Measurements from ENCODE around the gene ZNF256. TPM values are rescaled to one million over a fixed set of nuclear protein-coding genes. Genes with fewer than 3 reads are reported as not detected.

ZNF256 gene
- 1.5 and 2.9 TPM in 2 replicates for total RNA-seq

- peak within 1 kb of the TSS; percentile 93 for H3K4me3 ChIP-seq (ENCODE audit: low read depth, low read length)
- peak; percentile 54 for DNase-seq (ENCODE audit: low read depth)
- peak; percentile 65 for TF ChIP-seq CTCF (conservative IDR thresholded peaks at IDR 0.05; ENCODE audit: low read depth, low read length)
These were observed at the start of gene ZNF256 for GRCh38 chr19:57947419-57948134. Gene ZNF256, minus strand, starts transcription at chr19:57947706. Its CDS starts 232 bp downstream, at chr19:57947474.

DNA sequence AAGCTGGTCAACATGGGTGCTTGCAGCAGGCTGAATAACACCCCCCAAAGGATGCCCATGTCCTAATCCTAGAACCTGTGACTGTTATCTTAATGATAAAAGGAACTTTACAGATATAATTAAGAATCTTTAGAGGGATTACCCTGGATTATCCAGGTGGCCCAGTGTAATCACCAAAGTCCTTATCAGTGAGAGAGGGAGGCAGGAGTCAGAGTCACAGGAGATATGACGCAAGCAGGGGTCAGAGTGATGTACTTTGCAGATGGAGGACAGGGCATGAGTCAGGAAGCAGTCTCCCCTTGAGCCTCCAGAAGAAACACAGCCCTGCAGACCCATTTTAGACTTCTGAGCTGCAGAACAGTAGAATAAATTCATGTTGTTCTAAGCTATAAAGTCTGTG is 45.3 kb upstream of the ZNF256 start:
- no peak for DNase-seq (ENCODE audit: low read depth)
- no peak for TF ChIP-seq CTCF (conservative IDR thresholded peaks at IDR 0.05; ENCODE audit: low read depth, low read length)
- no peak overlapping the region for H3K4me3 ChIP-seq (ENCODE audit: low read depth, low read length)

GRCh38 chr19:57978586-57979289 is 31.2 kb upstream of the ZNF256 start:
- DNase-seq (ENCODE audit: low read depth), result no peak
- H3K4me3 ChIP-seq (ENCODE audit: low read depth, low read length), result no peak overlapping the region
- TF ChIP-seq CTCF (conservative IDR thresholded peaks at IDR 0.05; ENCODE audit: low read depth, low read length), result no peak

DNA sequence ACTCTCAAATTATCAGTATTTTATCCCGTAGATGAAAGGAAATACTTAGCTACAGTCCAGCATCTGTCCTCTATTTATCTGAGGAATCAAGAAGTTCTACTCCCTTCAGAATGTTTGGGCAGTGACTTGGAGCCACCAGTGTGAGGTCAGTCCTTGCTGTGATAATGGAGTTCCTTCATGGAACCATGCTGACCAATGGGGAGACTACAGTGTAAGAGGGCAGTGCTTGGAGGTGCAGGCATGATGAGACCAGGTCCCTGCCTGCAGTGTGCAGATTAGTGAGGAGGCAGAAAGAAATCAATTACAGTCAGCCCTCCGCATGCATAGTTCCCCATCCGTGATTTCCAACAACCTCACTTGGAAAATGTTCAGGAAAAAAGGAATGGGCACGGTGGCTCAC is 26.9 kb upstream of the ZNF256 start, which contains the start of gene C19orf18:
Gene C19orf18, minus strand, starts transcription at position 101 of the 400 bp plus-strand sequence. CDS start 102 bp downstream, outside the sequence.
- DNase-seq (ENCODE audit: low read depth), result no peak
- TF ChIP-seq CTCF (conservative IDR thresholded peaks at IDR 0.05; ENCODE audit: low read depth, low read length), result no peak
- H3K4me3 ChIP-seq (ENCODE audit: low read depth, low read length), result no peak within 1 kb of the TSS

GRCh38 chr19:57964761-57965160 is 17.3 kb upstream of the ZNF256 start:
- DNase-seq (ENCODE audit: low read depth), result no peak
- TF ChIP-seq CTCF (conservative IDR thresholded peaks at IDR 0.05; ENCODE audit: low read depth, low read length), result no peak

DNA sequence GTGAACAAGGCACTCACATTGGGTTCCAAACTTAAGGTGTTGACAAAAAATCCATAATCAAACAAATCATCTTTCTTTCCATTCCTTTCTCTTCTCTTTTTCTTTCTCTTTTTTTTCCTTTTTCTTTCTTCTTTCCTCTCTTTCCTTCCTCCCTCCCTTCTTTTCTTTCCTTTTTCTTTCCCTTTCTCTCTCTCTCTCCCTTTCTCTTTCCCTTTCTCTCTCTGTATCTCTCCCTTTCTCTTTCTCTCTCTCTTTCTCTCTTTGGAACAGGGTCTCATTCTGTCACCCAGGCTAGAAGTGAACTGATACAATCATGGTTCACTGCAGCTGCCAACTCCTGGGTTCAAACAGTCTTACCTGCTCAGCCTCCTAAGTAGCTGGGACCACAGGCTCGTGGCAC is 14.3 kb upstream of the ZNF256 start:
- no peak for DNase-seq (ENCODE audit: low read depth)
- TF ChIP-seq CTCF (conservative IDR thresholded peaks at IDR 0.05; ENCODE audit: low read depth, low read length), result no peak
- no peak overlapping the region for H3K4me3 ChIP-seq (ENCODE audit: low read depth, low read length)

More at GRCh38 chr19:57964761-57965160, 17.3 kb upstream of the ZNF256 start:
- no peak overlapping the region for H3K4me3 ChIP-seq (ENCODE audit: low read depth, low read length)
